A204.1 (cell line): ENCODE results near the gene PEX13.

Experiments used
- FAIRE-seq: peaks from 2 replicates; lab custom pipeline; 2012; peaks lifted over from hg19 to GRCh38; lab: Jason Lieb, UNC

Gene PEX13

DNA sequence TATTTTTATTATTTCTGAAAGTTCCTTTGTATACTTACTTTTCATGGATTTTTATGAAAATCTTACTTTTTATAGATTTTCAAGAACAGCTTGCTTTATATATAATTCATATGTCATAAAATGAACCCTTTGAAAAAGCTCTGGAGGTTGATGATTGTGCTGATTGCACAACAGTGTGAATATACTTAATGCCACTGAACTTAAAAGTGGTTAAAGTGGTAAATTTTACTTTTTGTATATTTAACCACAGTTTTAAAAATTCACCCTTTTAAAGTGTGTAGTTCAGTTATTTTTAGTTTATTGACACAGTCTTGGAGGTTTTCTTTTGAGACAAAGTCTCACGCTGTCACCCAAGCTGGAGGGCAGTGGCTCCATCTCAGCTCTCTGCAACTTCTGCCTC, 56.6 kb downstream of the PEX13 start:
- no peak for FAIRE-seq

- no peak for FAIRE-seq
Observed at GRCh38 chr2:61085883-61086282, 68.4 kb downstream of the PEX13 start.

DNA sequence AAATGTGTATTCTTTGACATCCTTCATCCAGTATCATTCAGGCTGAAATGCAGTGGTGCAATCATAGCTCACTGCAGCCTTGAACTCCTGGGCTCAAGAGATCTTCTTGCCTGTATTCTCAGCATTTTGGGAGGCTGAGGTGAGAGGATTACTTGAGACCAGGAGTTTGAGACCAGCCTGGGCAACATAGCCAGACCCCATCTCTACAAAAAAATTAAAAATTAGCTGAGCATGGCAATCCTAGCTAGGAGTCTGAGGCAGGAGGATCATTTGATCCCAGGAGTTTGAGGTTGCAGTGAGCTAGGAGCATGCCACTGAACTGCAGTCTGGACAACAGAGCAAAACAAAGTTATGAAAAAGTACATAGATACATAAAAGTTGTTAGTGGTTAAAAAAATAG, 72.3 kb downstream of the PEX13 start:
- no peak for FAIRE-seq

DNA sequence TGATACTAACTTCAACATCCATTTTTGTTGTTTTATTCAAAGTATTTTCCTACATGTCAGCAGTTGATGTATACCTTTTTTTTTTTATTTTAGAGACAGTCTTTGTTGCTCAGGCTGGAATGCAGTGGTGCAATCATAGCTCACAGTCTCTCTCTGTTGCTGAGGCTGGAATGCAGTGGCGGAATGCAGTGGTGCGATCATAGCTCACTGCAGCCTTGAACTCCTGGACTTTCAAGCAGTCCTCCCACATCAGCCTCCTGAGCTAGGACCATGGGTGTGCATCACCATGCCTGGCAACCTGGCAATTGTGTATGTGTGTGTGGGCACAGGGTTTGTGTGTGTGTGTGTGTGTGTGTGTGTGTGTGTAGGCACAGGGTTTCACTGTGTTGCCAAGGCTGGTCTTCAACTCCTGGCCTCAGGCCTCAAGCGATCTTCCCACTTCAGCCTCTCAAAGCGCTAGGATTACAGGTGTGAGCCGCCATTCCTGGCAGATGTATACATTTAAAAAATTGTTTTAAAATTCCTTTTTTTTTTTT, 72.9 kb downstream of the PEX13 start:
- FAIRE-seq, result no peak

GRCh38 chr2:61091485-61091884, 74.0 kb downstream of the PEX13 start:
- no peak for FAIRE-seq

DNA sequence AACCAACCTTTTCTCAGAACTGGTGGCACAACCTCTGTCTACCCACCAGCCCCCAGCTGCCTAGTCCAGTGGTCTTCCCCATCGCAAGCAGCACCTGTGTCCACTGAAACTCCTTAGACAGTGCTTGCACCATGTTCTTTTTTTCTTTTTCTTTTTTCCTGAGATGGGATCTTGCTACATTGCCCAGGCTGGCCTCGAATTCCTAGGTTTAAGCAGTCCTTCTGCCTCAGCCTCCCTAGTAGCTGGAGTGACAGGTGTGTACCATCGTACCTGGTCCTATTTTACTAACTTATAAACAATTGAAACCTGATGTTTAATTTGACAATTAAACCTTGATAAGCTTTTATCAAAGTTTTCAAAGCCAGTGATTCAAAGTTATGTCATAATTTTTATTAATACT, 78.9 kb downstream of the PEX13 start:
- no peak for FAIRE-seq

DNA sequence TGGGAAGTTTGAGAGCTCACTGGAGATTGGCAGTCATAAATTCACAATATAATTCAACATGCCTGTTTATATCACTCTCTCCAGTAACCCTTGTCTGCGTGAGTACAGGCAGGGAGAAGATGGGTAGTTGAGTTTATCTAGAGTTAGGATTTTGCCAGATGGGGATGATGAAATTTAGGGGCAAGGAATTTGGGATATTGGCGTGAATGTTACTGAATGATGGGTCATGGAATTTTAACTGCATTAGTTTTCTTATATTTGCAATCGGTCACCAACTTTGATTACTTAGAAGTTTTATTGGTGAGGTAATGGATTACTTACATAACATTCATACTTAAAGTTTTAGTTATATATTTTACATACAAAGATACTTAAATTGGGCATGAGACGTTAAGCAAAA, 83.3 kb downstream of the PEX13 start:
- no peak for FAIRE-seq
